Right lobe of liver (tissue), 4 donors: Measurements from ENCODE around the gene PROK1.

ENCODE experiments used
- CTCF ChIP-seq, 4 donors: fragments of 200-600 bp in 3 of 4; fragments of 450-650 bp in 1 of 4; IDR thresholded peaks; one replicate each; pipeline versions ENCODE4 v1.5.1 to v1.8.0; 2016 to 2022; ENCODE audit warnings: antibody characterized with exemption in 4 of 4, mild to moderate bottlenecking in 2 of 4
- POLR2A ChIP-seq: fragments of 450-650 bp; IDR thresholded peaks from one replicate; pipeline ENCODE4 v1.6.1; 2017; ENCODE audit warnings: antibody characterized with exemption, mild to moderate bottlenecking
- donor health status: DM: no; HTN: no; CAD: no.
- donor health status: DM: no; HTN: no; CAD: no.
- donor health status: DM: no; HTN: yes; CAD: no.

GRCh38 chr1:110463725-110464124 is 12.8 kb downstream of the PROK1 start:
- TF ChIP-seq CTCF (IDR thresholded peaks at IDR 0.05): no peak
- no peak for TF ChIP-seq POLR2A
